ENCODE data around the gene SLC27A3.
A peak's percentile ranks its signal among the peaks of the same experiment; 100 is the strongest.

SLC27A3 gene

DNA sequence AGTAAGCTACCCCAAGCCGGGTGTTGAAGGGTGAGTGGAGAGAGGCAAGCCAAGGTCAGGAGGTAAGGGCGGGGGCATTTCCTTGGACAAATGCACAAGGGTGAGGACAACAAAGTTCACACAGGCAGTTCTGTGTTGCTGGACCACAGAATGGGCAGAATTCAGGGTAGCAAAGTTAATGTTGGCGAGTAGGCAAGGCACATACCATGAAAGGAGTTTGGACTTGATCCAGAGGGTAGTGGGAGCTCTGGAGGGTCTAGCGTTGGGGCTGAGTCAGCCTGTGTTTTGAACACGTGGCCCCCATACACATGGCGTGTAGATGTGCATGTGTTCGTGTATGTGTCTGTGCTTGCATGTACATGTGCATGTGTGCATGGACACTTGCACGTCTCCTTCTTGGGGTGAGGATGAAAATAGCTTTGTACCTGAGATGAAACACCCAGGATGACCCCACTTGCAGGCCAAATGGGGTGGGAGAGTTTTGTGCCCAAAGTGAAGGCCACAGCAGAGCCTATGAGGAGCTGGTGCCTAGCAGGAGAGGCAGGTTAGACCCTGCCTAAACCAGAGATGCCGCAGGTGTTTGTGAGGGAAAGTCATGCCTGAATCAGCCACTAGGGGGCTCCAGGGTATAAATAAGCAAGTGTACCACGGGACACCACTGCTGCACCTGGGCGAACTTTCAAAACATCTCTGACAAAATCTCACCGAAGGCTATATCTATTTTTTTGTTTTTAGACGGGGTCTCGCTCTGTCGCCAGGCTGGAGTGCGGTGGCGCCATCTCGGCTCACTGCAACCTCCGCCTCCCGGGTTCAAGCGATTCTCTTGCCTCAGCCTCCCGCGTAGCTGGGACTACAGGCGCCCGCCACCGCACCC, 21.8 kb downstream of the SLC27A3 start:
- peak; percentile 90 for DNase-seq (ENCODE audit: low spot score)
- TF ChIP-seq, protein P1, sequence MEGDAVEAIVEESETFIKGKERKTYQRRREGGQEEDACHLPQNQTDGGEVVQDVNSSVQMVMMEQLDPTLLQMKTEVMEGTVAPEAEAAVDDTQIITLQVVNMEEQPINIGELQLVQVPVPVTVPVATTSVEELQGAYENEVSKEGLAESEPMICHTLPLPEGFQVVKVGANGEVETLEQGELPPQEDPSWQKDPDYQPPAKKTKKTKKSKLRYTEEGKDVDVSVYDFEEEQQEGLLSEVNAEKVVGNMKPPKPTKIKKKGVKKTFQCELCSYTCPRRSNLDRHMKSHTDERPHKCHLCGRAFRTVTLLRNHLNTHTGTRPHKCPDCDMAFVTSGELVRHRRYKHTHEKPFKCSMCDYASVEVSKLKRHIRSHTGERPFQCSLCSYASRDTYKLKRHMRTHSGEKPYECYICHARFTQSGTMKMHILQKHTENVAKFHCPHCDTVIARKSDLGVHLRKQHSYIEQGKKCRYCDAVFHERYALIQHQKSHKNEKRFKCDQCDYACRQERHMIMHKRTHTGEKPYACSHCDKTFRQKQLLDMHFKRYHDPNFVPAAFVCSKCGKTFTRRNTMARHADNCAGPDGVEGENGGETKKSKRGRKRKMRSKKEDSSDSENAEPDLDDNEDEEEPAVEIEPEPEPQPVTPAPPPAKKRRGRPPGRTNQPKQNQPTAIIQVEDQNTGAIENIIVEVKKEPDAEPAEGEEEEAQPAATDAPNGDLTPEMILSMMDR (IDR thresholded peaks at IDR 0.05; ENCODE audit: extremely low read depth, missing control alignments) = peak; percentile 83

DNA sequence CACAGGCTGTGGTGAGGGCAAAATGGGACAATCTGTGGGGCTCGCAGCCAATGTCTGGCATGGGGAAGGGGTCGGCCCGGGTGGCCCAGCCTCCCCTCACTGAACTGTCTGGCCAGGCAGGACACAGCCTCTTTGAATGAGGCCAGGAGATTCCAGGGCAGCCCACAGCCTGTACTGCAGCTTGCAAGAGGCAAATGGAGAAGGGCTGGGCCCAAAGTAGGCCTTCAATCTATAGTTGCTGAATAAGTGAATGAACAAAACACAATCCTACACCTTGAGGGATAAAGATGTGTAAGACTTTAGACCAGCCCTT, 23.2 kb downstream of the SLC27A3 start:
- no peak for DNase-seq (ENCODE audit: low spot score)
- TF ChIP-seq, protein P1 (IDR thresholded peaks at IDR 0.05; ENCODE audit: extremely low read depth, missing control alignments) = no peak

DNA sequence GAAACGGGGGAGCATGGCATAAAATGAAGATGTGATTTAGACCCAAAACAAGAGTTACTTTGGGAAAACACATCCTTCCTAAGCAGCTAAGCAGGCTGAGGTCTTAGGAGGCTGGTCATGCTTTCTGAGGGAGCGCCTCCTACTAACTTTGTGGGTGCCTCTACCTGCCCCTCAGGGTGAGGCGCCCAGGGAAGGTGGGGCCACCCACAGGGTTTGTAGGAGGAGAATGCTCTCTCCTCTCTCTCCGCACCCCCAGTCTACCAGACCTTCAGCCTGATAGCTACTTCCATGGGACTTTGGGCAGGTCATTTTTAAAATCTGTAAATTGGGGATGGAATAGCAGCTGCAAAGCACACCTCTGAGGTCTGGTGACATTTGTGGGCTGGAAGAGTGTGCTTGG, 23.8 kb downstream of the SLC27A3 start:
- no peak for DNase-seq (ENCODE audit: low spot score)
- TF ChIP-seq, protein P1 (IDR thresholded peaks at IDR 0.05; ENCODE audit: extremely low read depth, missing control alignments) = no peak

DNA sequence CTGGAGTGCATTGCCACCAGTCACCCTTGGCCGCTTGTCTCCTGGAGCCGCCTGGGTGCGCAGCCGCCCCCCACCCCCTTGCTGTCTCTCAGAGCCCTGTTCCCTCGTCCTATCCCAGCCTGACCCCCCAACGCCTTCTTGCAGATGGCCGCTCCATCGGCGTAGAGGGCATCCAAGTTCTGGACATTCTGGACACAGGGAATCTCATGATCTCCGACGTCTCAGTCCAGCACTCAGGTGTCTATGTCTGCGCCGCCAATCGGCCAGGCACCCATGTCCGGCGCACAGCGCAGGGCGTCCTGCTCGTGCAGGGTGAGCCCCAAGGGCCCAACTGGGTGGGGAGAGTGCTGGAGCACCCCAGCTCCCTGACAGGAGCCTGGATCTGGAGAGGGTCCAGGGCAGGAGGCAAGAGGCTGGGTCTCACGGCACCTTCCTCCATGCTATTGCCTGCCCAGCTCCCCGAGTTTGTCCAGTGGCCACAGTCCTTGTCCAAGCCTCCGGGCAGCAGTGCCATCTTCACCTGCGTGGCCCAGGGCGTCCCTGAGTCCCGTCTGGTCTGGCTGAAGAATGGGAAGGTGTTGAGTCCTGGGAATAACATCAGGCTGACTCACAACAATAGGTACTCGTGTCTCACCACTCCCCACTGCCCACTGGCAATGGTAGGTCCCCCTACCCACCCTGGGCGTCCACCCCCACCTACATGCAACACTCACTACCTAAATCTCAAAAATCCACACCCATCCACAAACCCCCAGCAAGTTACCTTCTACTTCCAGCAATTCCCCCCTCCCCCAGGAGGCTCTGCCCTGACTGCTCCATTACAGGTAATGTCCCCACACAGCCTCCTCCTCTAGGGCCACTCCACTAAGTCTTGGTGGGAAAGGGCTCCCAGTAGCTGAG, 24.6 kb downstream of the SLC27A3 start:
- DNase-seq (ENCODE audit: low spot score) = no peak
- TF ChIP-seq, protein P1 (IDR thresholded peaks at IDR 0.05; ENCODE audit: extremely low read depth, missing control alignments) = no peak

DNA sequence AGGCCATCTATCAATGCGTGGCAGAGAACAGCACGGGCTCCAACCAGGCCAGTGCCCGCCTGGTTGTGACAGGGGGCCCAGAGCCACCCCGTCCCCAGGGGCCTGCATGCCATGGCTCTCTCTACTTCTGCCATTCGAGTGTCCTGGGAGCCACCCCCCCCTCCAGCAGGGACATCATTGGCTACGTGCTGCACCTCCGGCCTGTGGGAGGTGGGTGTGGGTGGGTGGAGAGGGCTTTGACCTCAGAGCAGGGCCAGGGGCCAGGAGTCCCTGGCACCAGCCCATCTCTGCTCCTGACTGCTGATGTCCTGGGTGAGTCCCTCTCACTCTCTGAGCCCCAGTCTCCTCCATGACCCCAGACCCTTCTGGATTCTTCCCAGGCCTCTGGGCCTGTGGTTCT, 25.3 kb downstream of the SLC27A3 start:
- TF ChIP-seq, protein P1 (IDR thresholded peaks at IDR 0.05; ENCODE audit: extremely low read depth, missing control alignments) = no peak
- no peak for DNase-seq (ENCODE audit: low spot score)

DNA sequence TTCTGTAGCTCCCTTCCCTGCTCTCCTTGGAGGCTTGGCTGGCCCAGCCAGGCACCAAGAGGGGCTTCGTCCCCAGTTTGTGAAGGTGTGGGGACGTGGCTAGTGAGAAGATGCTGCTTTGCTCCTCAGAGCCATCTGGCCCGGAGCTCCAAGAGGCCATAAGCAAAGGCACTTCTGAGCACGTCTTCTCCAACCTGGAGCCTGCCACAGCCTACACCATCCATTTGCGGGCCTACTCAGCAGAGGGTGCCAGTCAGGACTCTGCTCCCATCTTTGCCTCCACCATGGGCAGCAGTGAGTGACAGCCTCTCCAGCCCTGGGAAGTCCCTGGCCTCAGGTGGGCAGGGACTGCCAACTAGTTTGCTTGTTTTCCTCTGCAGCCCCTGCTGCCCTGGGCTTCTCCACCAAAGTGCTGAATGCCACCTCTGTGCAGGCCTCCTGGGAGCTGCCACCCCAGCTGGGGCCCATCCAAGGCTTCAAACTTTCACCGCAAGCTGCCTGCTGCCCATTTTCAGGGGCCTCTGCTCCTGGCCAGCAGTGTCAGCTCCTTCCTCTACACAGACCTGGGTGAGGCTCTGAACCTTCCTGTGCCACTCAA, 25.9 kb downstream of the SLC27A3 start:
- TF ChIP-seq, protein P1 (IDR thresholded peaks at IDR 0.05; ENCODE audit: extremely low read depth, missing control alignments) = no peak
- DNase-seq (ENCODE audit: low spot score) = no peak
